HL-60 (cell line): ENCODE data around the gene ATRIP.
"Not testable (repeated sequence)": the region's sequence is repeated elsewhere in the genome, so short reads cannot be mapped to it uniquely, and the experiment has no call there.

Experiments used
- DNase-seq, 2 experiments: peaks; one replicate each; pipeline ENCODE4 v3.0.0-alpha.2; 2010 to 2020; ENCODE audit warnings: low read depth in 1 of 2, low spot score in 1 of 2
- H3K27ac ChIP-seq: fragments of 250-450 bp; sonication (Bioruptor Pico); replicated peaks from 2 replicates; pipeline ENCODE4 v1.5.1; 2020; ENCODE audit warnings: mild to moderate bottlenecking, moderate library complexity
- H3K27me3 ChIP-seq: fragments of 250-450 bp; sonication (Bioruptor Pico); 2 replicates; pipeline ENCODE4 v1.5.1; 2021; ENCODE audit warnings: mild to moderate bottlenecking, moderate library complexity; ENCODE audit not compliant: insufficient read depth, poor library complexity, severe bottlenecking
- H3K4me3 ChIP-seq: replicated peaks from 2 replicates; pipeline ENCODE4 v1.5.1; 2011; ENCODE audit warnings: mild to moderate bottlenecking, control low read depth, low read length; ENCODE audit not compliant: insufficient read depth
- GABPA ChIP-seq: IDR thresholded peaks from 2 replicates; pipeline ENCODE4 v1.6.1; 2012; ENCODE audit warnings: low read depth
- POLR2AphosphoS5 ChIP-seq: IDR thresholded peaks from 2 replicates; pipeline ENCODE4 v1.6.1; 2012; ENCODE audit warnings: low read depth
- SPI1 ChIP-seq: IDR thresholded peaks from 2 replicates; pipeline ENCODE4 v1.6.1; 2012; ENCODE audit warnings: low read depth, mild to moderate bottlenecking, borderline replicate concordance
- TF ChIP-seq, protein P1 (sequence below): IDR thresholded peaks from 2 replicates; pipeline ENCODE4 v1.6.1; 2012; ENCODE audit warnings: low read depth; ENCODE audit not compliant: insufficient replicate concordance
- TF ChIP-seq, protein P2 (sequence below): IDR thresholded peaks from one replicate; pipeline ENCODE4 v1.5.1; 2011; ENCODE audit warnings: low read length, control low read depth, inconsistent platforms; ENCODE audit not compliant: insufficient read depth

ATRIP gene

GRCh38 chr3:48460517-48460902 lies 14.0 kb downstream of the ATRIP start:
- H3K27me3 ChIP-seq = no peaks in the 10 kb centered on the region
- H3K4me3 ChIP-seq = no peak overlapping the region
- H3K27ac ChIP-seq = no peak overlapping the region
- DNase-seq = no peak
- no peak for TF ChIP-seq SPI1
- TF ChIP-seq, protein P1, sequence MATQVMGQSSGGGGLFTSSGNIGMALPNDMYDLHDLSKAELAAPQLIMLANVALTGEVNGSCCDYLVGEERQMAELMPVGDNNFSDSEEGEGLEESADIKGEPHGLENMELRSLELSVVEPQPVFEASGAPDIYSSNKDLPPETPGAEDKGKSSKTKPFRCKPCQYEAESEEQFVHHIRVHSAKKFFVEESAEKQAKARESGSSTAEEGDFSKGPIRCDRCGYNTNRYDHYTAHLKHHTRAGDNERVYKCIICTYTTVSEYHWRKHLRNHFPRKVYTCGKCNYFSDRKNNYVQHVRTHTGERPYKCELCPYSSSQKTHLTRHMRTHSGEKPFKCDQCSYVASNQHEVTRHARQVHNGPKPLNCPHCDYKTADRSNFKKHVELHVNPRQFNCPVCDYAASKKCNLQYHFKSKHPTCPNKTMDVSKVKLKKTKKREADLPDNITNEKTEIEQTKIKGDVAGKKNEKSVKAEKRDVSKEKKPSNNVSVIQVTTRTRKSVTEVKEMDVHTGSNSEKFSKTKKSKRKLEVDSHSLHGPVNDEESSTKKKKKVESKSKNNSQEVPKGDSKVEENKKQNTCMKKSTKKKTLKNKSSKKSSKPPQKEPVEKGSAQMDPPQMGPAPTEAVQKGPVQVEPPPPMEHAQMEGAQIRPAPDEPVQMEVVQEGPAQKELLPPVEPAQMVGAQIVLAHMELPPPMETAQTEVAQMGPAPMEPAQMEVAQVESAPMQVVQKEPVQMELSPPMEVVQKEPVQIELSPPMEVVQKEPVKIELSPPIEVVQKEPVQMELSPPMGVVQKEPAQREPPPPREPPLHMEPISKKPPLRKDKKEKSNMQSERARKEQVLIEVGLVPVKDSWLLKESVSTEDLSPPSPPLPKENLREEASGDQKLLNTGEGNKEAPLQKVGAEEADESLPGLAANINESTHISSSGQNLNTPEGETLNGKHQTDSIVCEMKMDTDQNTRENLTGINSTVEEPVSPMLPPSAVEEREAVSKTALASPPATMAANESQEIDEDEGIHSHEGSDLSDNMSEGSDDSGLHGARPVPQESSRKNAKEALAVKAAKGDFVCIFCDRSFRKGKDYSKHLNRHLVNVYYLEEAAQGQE = no peak
- no peak for TF ChIP-seq POLR2AphosphoS5
- TF ChIP-seq, protein P2, sequence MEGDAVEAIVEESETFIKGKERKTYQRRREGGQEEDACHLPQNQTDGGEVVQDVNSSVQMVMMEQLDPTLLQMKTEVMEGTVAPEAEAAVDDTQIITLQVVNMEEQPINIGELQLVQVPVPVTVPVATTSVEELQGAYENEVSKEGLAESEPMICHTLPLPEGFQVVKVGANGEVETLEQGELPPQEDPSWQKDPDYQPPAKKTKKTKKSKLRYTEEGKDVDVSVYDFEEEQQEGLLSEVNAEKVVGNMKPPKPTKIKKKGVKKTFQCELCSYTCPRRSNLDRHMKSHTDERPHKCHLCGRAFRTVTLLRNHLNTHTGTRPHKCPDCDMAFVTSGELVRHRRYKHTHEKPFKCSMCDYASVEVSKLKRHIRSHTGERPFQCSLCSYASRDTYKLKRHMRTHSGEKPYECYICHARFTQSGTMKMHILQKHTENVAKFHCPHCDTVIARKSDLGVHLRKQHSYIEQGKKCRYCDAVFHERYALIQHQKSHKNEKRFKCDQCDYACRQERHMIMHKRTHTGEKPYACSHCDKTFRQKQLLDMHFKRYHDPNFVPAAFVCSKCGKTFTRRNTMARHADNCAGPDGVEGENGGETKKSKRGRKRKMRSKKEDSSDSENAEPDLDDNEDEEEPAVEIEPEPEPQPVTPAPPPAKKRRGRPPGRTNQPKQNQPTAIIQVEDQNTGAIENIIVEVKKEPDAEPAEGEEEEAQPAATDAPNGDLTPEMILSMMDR = no peak
- TF ChIP-seq GABPA = no peak

GRCh38 chr3:48461767-48462166 lies 15.2 kb downstream of the ATRIP start:
- DNase-seq, H3K27me3 ChIP-seq, H3K27ac ChIP-seq, H3K4me3 ChIP-seq: not testable (repeated sequence)

DNA sequence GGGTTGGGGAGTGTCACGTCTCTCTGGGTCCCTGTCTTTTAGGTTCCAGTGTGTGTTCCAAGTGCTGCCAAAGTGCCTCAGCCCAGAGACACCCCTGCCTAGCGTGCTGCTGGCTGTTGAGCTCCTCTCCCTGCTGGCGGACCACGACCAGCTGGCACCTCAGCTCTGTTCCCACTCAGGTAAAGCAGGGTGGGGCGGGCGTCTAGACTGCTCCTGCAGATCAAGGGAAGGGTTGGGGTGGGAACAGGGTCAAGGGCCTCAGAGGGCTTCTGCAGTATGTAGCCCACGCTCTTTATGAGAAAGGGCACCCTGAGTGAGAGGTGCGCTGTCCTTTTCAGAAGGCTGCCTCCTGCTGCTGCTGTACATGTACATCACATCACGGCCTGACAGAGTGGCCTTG lies 17.2 kb downstream of the ATRIP start:
- H3K27me3 ChIP-seq = no peaks in the 10 kb centered on the region
- no peak overlapping the region for H3K27ac ChIP-seq
- no peak for DNase-seq
- H3K4me3 ChIP-seq = no peak overlapping the region
- TF ChIP-seq, protein P1 = no peak
- no peak for TF ChIP-seq POLR2AphosphoS5
- TF ChIP-seq SPI1 = no peak
- TF ChIP-seq GABPA = no peak
- TF ChIP-seq, protein P2 = no peak

GRCh38 chr3:48464713-48465221 lies 18.2 kb downstream of the ATRIP start:
- Histone ChIP-seq H3K4me3 (no peak overlapping the region), H3K27ac (no peak overlapping the region), H3K27me3 (no peaks in the 10 kb centered on the region)
- TF ChIP-seq GABPA = no peak
- TF ChIP-seq, protein P1 = no peak
- TF ChIP-seq SPI1 = no peak
- TF ChIP-seq, protein P2 = no peak
- TF ChIP-seq POLR2AphosphoS5 = no peak
- no peak for DNase-seq
